Stimulated activated memory B cell treated with anti-CD40 and anti-IgM and Interleukin-4, amounts not matched to agents 10 μg/mL and 1 μg/mL and 100 μg/mL, for 72 hours (primary cell): ENCODE results near the gene CIDEA.

ENCODE experiments used
- ATAC-seq: fragments of 150-1000 bp; cut with Tn5 transposase; 2 replicates; pipeline ENCODE4 v1.10.0; 2021
- H3K27ac Mint-ChIP-seq: one replicate; pipeline ENCODE4 v1.8.0; 2022; ENCODE audit warnings: mild to moderate bottlenecking, mixed read lengths
- H3K27me3 Mint-ChIP-seq: one replicate; pipeline ENCODE4 v1.8.0; 2022; ENCODE audit warnings: mixed read lengths
- H3K36me3 Mint-ChIP-seq: one replicate; pipeline ENCODE4 v1.8.0; 2022; ENCODE audit warnings: mixed read lengths
- H3K4me1 Mint-ChIP-seq: one replicate; pipeline ENCODE4 v1.8.0; 2022; ENCODE audit warnings: mixed read lengths
- H3K4me3 Mint-ChIP-seq: one replicate; pipeline ENCODE4 v1.8.0; 2022; ENCODE audit warnings: mild to moderate bottlenecking, moderate library complexity, mixed read lengths
- H3K9me3 Mint-ChIP-seq: one replicate; pipeline ENCODE4 v1.8.0; 2022; ENCODE audit warnings: mixed read lengths

CIDEA gene

GRCh38 chr18:12278741-12279682 is 24.9 kb downstream of the CIDEA start:
- Mint-ChIP-seq H3K27me3 (peaks cover 77% of the 10 kb centered on the region), H3K4me1 (no peaks in the 10 kb centered on the region), H3K27ac (no peak overlapping the region), H3K9me3 (no peaks in the 10 kb centered on the region), H3K4me3 (no peak overlapping the region), H3K36me3 (no peaks in the 10 kb centered on the region)
- ATAC-seq = no peak

GRCh38 chr18:12279781-12280531 is 25.8 kb downstream of the CIDEA start:
- Mint-ChIP-seq H3K4me1 (no peaks in the 10 kb centered on the region), H3K27me3 (peaks cover 71% of the 10 kb centered on the region), H3K27ac (no peak overlapping the region), H3K36me3 (no peaks in the 10 kb centered on the region), H3K4me3 (no peak overlapping the region), H3K9me3 (no peaks in the 10 kb centered on the region)
- no peak for ATAC-seq

- ATAC-seq = no peak
- H3K4me3 Mint-ChIP-seq = no peak overlapping the region
- H3K27me3 Mint-ChIP-seq = peaks cover 70% of the 10 kb centered on the region
- no peak overlapping the region for H3K27ac Mint-ChIP-seq
- no peaks in the 10 kb centered on the region for H3K36me3 Mint-ChIP-seq
- no peaks in the 10 kb centered on the region for H3K9me3 Mint-ChIP-seq
- H3K4me1 Mint-ChIP-seq = no peaks in the 10 kb centered on the region
These were observed 27.7 kb downstream of the CIDEA start for GRCh38 chr18:12281861-12282260.

- H3K27ac Mint-ChIP-seq = no peak overlapping the region
- no peaks in the 10 kb centered on the region for H3K36me3 Mint-ChIP-seq
- no peak overlapping the region for H3K4me3 Mint-ChIP-seq
- H3K27me3 Mint-ChIP-seq = peaks cover 70% of the 10 kb centered on the region
- ATAC-seq = no peak
- peaks cover under 1% of the 10 kb centered on the region for H3K4me1 Mint-ChIP-seq
- H3K9me3 Mint-ChIP-seq = no peaks in the 10 kb centered on the region
These were observed 28.4 kb downstream of the CIDEA start for GRCh38 chr18:12282442-12283039.

- no peaks in the 10 kb centered on the region for H3K36me3 Mint-ChIP-seq
- no peak for ATAC-seq
- H3K9me3 Mint-ChIP-seq = no peaks in the 10 kb centered on the region
- peaks cover 70% of the 10 kb centered on the region for H3K27me3 Mint-ChIP-seq
- H3K27ac Mint-ChIP-seq = no peak overlapping the region
- no peak overlapping the region for H3K4me3 Mint-ChIP-seq
- peaks cover 4% of the 10 kb centered on the region for H3K4me1 Mint-ChIP-seq
These were observed 29.1 kb downstream of the CIDEA start for GRCh38 chr18:12283256-12283655.

- ATAC-seq = no peak
- no peak overlapping the region for H3K4me3 Mint-ChIP-seq
- peaks cover 4% of the 10 kb centered on the region for H3K4me1 Mint-ChIP-seq
- no peaks in the 10 kb centered on the region for H3K36me3 Mint-ChIP-seq
- H3K27ac Mint-ChIP-seq = no peak overlapping the region
- peaks cover 74% of the 10 kb centered on the region for H3K27me3 Mint-ChIP-seq
- H3K9me3 Mint-ChIP-seq = no peaks in the 10 kb centered on the region
These were observed 29.5 kb downstream of the CIDEA start for GRCh38 chr18:12283666-12284065.

- H3K27me3 Mint-ChIP-seq = peaks cover 74% of the 10 kb centered on the region
- ATAC-seq = no peak
- H3K4me1 Mint-ChIP-seq = peaks cover 4% of the 10 kb centered on the region
- no peaks in the 10 kb centered on the region for H3K36me3 Mint-ChIP-seq
- H3K9me3 Mint-ChIP-seq = no peaks in the 10 kb centered on the region
- no peak overlapping the region for H3K27ac Mint-ChIP-seq
- no peak overlapping the region for H3K4me3 Mint-ChIP-seq
These were observed 33.0 kb downstream of the CIDEA start for GRCh38 chr18:12287131-12287681.

GRCh38 chr18:12287684-12288402 is 33.7 kb downstream of the CIDEA start:
- no peak for ATAC-seq
- H3K36me3 Mint-ChIP-seq = no peaks in the 10 kb centered on the region
- H3K27ac Mint-ChIP-seq = no peak overlapping the region
- H3K4me1 Mint-ChIP-seq = peaks cover 4% of the 10 kb centered on the region
- no peaks in the 10 kb centered on the region for H3K9me3 Mint-ChIP-seq
- peak overlapping the region; percentile 15 for H3K4me3 Mint-ChIP-seq
- H3K27me3 Mint-ChIP-seq = peaks cover 77% of the 10 kb centered on the region

GRCh38 chr18:12288403-12288755 is 34.2 kb downstream of the CIDEA start:
- Mint-ChIP-seq H3K4me1 (peaks cover 4% of the 10 kb centered on the region), H3K4me3 (no peak overlapping the region), H3K27me3 (peaks cover 77% of the 10 kb centered on the region), H3K27ac (no peak overlapping the region), H3K36me3 (no peaks in the 10 kb centered on the region), H3K9me3 (no peaks in the 10 kb centered on the region)
- no peak for ATAC-seq

GRCh38 chr18:12290086-12290485 is 35.9 kb downstream of the CIDEA start:
- H3K4me1 Mint-ChIP-seq = peaks cover 4% of the 10 kb centered on the region
- no peak overlapping the region for H3K27ac Mint-ChIP-seq
- H3K36me3 Mint-ChIP-seq = no peaks in the 10 kb centered on the region
- H3K27me3 Mint-ChIP-seq = peaks cover 84% of the 10 kb centered on the region
- ATAC-seq = no peak
- H3K4me3 Mint-ChIP-seq = no peak overlapping the region
- no peaks in the 10 kb centered on the region for H3K9me3 Mint-ChIP-seq

GRCh38 chr18:12291161-12291560 is 37.0 kb downstream of the CIDEA start:
- Mint-ChIP-seq H3K4me1 (peaks cover 4% of the 10 kb centered on the region), H3K4me3 (no peak overlapping the region), H3K27me3 (peaks cover 77% of the 10 kb centered on the region), H3K9me3 (no peaks in the 10 kb centered on the region), H3K36me3 (no peaks in the 10 kb centered on the region), H3K27ac (no peak overlapping the region)
- no peak for ATAC-seq

- Mint-ChIP-seq H3K4me3 (no peak overlapping the region), H3K9me3 (no peaks in the 10 kb centered on the region), H3K27me3 (peaks cover 71% of the 10 kb centered on the region), H3K4me1 (peaks cover 4% of the 10 kb centered on the region), H3K27ac (no peak overlapping the region), H3K36me3 (no peaks in the 10 kb centered on the region)
- no peak for ATAC-seq
These were observed 37.5 kb downstream of the CIDEA start for GRCh38 chr18:12291690-12292089.

GRCh38 chr18:12293831-12294230 is 39.7 kb downstream of the CIDEA start:
- Mint-ChIP-seq H3K4me3 (no peak overlapping the region), H3K4me1 (no peaks in the 10 kb centered on the region), H3K9me3 (no peaks in the 10 kb centered on the region), H3K36me3 (no peaks in the 10 kb centered on the region), H3K27ac (no peak overlapping the region), H3K27me3 (peaks cover 50% of the 10 kb centered on the region)
- ATAC-seq = no peak

- H3K27me3 Mint-ChIP-seq = peaks cover 36% of the 10 kb centered on the region
- H3K4me3 Mint-ChIP-seq = no peak overlapping the region
- no peaks in the 10 kb centered on the region for H3K9me3 Mint-ChIP-seq
- H3K4me1 Mint-ChIP-seq = no peaks in the 10 kb centered on the region
- no peaks in the 10 kb centered on the region for H3K36me3 Mint-ChIP-seq
- no peak overlapping the region for H3K27ac Mint-ChIP-seq
- no peak for ATAC-seq
These were observed 41.4 kb downstream of the CIDEA start for GRCh38 chr18:12295389-12296086.
